HG03442 (cell line): ENCODE data around the gene SMNDC1.
A peak's percentile ranks its signal among the peaks of the same experiment; 100 is the strongest.

Experiments
- ATAC-seq: cut with Tn5 transposase; IDR thresholded peaks from one replicate; pipeline ENCODE4 v1.9.1; 2021; ENCODE audit warnings: mild to moderate bottlenecking, moderate library complexity; ENCODE audit not compliant: unreplicated experiment

The SMNDC1 gene

GRCh38 chr10:110327262-110327914 is 22.7 kb upstream of the SMNDC1 start:
- ATAC-seq, result no peak

- ATAC-seq, result no peak
Measured at GRCh38 chr10:110326351-110327032, 21.8 kb upstream of the SMNDC1 start.

GRCh38 chr10:110324805-110325280 is 20.1 kb upstream of the SMNDC1 start:
- peak; percentile 43 for ATAC-seq

- peak; percentile 69 for ATAC-seq
Measured at GRCh38 chr10:110324201-110324804, 19.6 kb upstream of the SMNDC1 start.

GRCh38 chr10:110323503-110323902 is 18.8 kb upstream of the SMNDC1 start:
- no peak for ATAC-seq

- ATAC-seq, result no peak
Measured at GRCh38 chr10:110321869-110322620, 17.3 kb upstream of the SMNDC1 start.

GRCh38 chr10:110317866-110318850 is 13.4 kb upstream of the SMNDC1 start:
- peak; percentile 65 for ATAC-seq

GRCh38 chr10:110313674-110314073 is 9.0 kb upstream of the SMNDC1 start:
- ATAC-seq, result no peak

- ATAC-seq, result no peak
Measured at GRCh38 chr10:110312206-110312605, 7.5 kb upstream of the SMNDC1 start.

GRCh38 chr10:110311357-110311949 is 6.7 kb upstream of the SMNDC1 start:
- ATAC-seq, result no peak

- no peak for ATAC-seq
Measured at GRCh38 chr10:110310741-110311140, 6.0 kb upstream of the SMNDC1 start.

- no peak for ATAC-seq
Measured at GRCh38 chr10:110307805-110308204, 3.1 kb upstream of the SMNDC1 start.

- ATAC-seq, result no peak
Measured at GRCh38 chr10:110306452-110306768, 1.7 kb upstream of the SMNDC1 start.

GRCh38 chr10:110305767-110306451 is 1.2 kb upstream of the SMNDC1 start:
- peak; percentile 38 for ATAC-seq

- ATAC-seq, result peak; percentile 37
Measured at GRCh38 chr10:110304394-110304779, 333 bp downstream of the SMNDC1 start.

- ATAC-seq, result no peak
Measured at GRCh38 chr10:110303681-110304080, 1.0 kb downstream of the SMNDC1 start.

- ATAC-seq, result no peak
Measured at GRCh38 chr10:110300486-110300986, 4.2 kb downstream of the SMNDC1 start.

GRCh38 chr10:110296966-110297365 is 7.8 kb downstream of the SMNDC1 start:
- no peak for ATAC-seq

GRCh38 chr10:110286841-110287240 is 17.9 kb downstream of the SMNDC1 start:
- ATAC-seq, result no peak
